Stimulated activated CD8-positive, alpha-beta memory T cell treated with anti-CD3 and anti-CD28 coated beads, Interleukin-4, amount 100 ng/mL, for 4 hours (primary cell): ENCODE measurements around the gene TMEM131L.
A peak's percentile ranks its signal among the peaks of the same experiment; 100 is the strongest.

Source experiments
- DNase-seq, 2 donors: peaks; one replicate each; pipeline ENCODE4 v3.0.0-alpha.2; 2020; ENCODE audit warnings: low read depth in 2 of 2, low spot score in 1 of 2

The TMEM131L gene

GRCh38 chr4:153474251-153474650 lies 8.1 kb downstream of the TMEM131L start:
- no peak for DNase-seq

- no peak for DNase-seq
Measured at GRCh38 chr4:153476829-153477574, 10.8 kb downstream of the TMEM131L start.

DNA sequence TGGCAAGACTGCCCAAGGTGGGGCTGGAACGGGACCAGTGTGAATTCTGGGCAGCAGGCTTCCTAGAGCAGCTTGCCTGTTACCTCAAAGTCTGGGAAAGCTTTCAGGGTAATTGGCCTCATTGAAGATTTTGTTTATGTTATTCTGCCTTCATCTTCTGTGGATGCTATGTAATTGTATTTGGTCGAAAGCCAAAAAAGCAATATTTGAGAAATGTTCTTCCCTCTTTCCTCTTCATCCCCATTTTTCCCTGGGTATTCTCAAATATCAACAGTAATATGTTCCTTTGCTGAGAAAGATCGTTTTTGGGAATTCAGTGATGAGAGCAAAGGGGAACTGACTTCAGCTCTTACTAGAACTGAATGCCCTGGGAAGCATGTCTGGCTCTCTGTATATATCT lies 12.9 kb downstream of the TMEM131L start:
- DNase-seq, result no peak

- DNase-seq, result no peak
Measured at GRCh38 chr4:153480704-153481103, 14.5 kb downstream of the TMEM131L start.

DNA sequence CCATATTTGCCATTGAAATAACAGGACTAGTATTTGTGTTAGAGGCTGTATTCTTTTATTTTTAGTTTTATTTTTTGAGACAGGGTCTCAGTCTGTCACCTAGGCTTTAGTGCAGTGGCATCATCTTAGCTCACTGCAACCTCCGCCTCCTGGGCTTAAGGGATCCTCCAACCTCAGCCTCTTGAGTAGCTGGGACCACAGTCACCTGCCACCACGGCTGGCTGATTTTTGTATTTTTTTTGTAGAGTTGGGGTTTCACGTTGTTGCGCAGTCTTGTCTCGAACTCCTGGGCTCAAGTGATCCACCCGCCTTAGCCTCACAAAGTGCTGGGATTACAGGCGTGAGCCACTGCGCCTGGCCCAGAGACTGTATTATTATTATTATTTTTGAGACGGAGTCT lies 15.3 kb downstream of the TMEM131L start:
- no peak for DNase-seq

- no peak for DNase-seq
Measured at GRCh38 chr4:153483432-153484418, 17.6 kb downstream of the TMEM131L start.

DNA sequence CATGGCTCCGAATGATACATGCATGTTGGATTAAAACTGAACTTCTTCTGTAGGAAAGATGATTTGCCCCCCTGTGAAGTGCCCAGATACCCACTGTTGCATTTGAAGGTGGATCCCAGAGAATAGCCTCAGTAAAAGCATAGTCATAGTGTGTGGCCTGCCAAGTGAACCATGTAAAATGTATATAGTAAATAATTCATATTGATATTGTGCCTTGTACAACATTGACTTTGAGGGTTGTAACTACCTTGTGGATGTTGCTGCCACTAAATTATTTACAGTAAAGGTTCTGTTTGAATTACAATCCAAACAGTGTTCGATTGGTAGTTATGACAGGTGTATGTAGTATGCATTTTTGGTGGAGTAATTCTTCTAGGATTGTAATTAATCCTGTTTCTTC lies 19.2 kb downstream of the TMEM131L start:
- no peak for DNase-seq

DNA sequence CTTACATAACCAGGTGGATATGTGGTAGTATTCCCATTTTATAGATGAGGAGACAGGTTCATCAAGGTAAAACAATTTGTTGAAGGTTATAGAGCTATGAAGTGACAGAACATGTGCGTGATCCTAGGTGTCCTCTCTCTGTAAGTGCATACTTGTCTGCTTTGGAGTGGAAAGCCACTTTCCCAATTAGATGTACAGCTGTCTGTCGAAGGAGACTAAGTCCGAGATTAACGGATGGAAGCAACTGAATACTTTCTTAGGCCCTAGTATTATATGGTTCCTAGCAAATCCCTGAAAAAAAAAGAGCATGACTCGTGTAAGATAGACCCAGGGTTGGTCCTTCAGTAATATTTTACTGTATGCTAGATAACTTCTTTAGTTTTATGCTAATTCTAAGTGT lies 19.7 kb downstream of the TMEM131L start:
- no peak for DNase-seq

DNA sequence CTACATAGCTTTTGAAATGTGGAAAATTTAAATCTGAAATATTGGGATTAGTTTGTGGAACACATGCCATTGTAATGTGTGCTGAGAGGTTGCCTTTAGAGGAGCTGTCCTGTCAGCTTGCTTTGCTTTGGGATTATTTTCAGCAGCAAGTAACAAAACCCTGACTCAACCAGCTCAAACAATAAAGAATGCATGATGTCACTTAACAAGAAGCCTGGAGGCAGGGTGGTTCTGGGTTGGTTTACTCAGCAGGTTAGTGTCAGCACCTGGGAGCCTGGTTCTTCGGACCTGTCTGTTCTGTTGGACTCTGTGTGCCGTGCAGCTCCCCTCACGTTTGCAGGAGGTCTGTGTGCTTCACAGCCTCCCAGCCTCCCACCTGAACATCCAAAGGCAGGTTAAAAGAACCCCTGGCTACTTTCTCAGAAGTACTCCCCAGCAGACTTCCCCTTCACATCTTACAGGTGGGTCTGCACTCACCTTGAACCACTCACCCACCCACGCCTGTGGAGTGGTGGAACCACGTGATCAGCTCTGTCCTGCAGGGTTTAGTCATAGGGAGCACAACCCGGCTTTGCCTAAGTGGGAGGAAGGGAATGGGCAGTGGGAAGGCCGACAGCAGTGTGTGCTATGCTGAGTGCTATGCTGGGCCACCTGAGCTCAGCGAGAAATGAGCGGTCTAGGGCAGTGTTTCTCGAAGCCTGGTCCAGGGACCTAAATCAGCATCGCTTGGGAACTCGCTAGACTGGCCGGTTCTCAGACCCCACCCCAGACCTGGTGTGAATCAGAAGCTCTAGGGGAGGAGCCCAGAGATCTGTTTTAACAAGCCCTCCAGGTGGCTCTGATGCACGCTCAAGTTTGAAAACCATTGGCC lies 20.4 kb downstream of the TMEM131L start:
- no peak for DNase-seq

DNA sequence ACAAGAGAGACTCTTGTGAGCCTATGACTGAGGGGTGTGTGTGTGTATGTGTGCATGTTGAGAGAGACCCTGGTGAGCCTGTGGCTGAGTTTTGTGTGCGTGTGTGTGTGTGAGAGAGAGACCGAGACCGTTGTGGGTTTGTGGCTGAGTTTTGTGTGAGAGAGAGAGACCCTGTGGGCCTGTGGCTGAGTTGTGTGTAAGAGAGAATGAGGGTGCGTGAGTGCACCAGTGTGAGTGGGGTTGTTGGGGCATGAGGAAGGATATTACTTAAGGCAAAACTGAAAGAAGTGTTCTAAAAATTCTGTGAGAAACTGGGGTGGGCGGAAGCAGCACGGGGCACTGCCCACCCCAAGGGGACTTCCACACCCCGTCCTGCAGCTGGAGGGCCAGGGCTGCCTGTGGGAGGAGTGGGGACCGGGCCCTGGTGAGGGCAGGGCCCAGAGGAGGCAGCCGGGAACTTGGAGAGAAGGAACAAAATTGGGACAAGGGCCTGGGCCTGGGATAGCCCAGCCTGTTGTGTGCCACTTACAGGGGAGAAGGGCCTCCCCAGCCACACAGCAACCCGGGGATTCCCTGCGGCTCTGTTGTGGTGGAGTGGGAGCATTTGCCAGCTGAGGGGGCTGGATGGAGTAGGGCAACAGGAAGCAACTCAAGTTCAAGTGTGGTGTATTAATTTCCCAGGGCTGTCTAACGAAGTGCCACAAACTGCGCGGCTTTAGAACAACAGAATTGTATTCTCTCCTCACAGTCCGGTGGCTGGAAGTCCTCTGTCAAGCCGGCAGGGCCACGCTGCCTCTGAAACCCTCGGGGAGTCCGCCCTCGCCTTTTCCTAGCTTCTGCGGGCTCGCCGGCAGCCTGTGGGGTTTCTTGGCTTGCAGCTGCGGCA lies 22.1 kb downstream of the TMEM131L start:
- DNase-seq, result peak; percentile 61 to 76

DNA sequence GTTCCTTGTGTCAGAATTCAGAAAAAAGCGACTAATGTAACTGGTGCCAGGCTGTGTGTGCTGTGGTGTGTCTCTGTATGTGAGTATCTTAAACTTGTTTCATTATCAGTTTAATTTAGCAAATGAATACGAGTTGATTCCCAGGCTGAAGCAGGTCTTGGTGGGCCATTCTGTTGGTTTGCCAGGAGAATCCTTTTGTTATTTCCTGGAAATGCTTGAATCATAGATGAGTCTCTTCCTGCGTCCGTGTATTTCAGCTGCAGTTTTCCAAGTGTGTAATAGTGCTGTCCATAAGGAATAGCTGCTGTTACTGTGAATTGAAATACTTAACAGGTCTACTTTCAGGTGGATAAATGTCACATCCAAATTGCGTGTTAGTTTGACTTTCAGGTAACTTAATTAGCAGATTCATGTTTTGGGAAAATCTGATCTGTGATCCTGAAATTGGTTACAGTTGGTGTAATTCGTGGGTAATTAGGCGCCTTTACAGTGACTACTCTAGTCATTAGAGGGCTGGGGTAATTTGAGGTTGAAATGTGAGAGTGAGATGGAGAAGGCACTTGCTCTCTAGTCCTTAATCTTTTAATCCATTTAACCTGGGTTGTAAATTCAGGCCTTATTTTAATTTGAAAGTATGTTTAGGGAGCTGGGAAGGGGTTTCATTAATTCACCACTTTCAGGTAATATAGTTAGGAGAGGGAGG lies 23.8 kb downstream of the TMEM131L start:
- no peak for DNase-seq

- DNase-seq, result no peak
Measured at GRCh38 chr4:153490985-153491483, 24.9 kb downstream of the TMEM131L start.

DNA sequence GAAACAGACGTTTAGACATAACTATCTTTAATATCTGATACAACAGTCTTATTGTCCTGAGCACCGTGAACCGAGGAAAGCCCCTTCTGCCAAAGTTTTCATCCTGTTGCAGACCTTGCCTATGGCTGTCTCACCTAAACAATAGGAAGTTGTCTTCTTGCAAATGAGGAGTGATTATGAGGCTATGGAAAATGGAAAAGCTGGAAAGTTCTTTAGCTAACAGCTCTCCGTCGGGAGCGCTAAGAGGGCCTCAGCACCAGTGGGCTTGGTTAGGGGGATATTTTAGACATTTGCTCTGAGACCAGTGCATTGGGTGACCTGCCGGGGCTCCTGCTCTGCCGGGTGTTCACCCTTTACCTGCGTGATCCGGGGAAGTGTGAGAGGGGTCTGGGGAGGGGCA lies 28.4 kb downstream of the TMEM131L start:
- DNase-seq, result no peak

DNA sequence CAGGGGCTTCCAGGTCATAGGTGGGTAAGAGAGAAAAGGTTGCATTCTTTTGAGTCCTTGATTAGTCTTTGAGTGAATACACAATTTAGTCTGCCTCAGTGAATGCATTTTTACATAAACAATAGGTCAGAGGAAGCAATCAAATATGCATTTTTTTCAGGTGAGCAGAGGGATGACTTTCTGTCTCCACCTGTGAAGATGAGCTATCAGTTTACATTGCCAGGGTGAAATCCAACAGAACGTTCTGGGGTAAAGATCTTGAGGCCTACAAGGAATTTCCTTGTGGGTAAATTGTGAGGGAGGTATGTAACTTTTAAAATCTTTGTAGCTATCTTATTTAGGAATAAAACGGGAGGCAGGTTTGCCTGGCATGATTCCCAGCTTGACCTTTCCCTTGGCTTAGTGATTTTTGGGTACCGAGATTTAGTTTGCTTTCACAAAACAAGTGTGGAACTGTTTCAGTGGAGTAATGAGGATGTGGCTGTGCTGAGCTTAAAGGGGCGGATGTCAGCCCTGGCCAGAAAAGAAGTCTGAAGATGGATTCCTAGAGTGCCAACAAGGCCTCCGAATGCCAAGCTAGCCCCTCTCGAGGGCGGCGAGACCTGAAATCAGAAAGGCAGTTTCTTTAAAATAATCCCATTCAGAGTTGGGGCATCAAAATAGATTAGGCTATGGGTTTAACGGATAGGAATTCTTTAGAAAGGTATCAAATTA lies 29.5 kb downstream of the TMEM131L start:
- no peak for DNase-seq

- DNase-seq, result no peak
Measured at GRCh38 chr4:153497091-153497531, 31.0 kb downstream of the TMEM131L start.

DNA sequence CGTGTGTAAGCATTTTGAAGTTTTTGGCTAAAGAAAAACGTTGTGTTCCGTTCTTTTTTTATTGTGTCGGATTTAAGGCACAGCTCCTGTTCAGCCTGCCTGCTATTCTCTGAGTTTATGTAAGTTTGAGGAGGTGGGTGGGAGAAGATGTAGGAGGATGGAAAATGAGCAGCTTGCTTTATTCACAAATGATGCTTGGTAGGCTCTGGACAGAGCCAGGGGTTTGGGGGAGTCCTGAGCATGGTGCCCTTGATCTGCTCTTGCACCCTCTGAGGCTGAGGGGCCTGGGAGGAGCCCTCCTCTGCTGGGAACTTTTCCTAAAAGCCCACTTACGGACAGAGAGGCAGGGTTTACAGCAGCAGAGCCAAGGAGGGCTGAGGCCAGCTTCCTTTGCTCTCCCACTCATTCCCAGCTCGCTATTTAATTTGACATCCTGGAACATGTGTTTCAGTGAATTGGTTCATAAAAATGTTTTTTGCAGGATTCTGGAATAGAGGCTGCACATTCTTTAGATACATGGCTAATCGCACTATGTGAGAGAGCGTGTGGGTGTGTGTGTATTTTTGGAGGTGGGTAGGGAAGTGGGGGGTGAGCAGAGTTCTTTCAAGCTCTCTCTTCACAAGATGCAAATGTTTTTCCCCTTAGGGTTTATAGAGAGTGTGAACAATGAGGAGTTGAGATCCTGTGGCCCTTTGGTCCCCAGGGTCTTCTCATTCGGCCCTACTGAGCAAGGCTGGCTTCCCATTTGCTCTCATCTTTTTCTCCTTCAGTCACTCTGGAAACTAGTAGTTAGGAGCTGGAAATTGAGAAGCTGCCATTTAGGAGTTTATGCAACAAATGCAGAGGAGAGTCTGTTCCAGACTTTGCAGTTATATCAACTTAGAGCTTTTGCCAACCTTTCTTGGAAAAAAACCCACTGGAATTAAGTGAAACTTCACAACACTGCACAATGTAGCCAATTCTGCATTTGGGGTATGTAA lies 32.1 kb downstream of the TMEM131L start:
- DNase-seq, result no peak

DNA sequence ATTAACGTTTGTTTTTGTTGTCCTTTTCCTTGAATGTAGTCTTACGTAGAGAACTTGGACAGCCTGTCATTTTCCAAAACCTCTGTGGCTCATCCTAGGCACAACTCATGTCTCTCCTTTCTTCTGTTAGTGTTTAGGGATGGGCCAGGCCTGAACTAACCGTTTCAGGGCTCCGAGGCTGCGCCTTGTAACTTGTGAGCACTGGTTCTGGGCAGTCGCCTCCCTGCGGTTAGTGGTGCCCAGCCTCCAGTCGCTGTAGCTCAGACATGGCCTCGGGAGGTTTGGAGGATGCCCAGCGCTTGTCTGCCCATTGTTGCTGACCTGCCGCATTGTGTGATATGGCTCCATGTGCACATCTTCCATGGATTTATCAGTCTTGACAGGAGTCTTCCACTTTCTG lies 32.8 kb downstream of the TMEM131L start:
- DNase-seq, result no peak

DNA sequence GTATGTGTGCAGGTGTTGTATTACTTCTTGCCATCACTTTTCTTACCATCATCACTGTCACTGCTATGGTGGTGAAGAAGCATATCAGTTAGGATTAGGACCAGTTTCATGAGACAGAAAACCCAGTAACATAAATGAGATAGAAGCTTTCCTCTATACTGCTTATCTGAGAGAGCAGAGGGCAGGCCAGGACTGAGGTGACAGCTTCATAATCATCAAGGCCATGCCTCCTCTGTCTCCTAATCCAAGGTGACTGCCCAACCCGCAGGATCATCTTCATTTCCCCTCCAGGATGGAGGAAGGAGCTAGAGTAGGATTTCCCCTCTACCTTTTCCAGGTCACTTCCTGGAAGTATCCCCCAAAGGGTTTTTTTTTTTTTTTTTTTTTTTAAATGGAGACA lies 35.4 kb downstream of the TMEM131L start:
- no peak for DNase-seq
